Mammary epithelial cell (primary cell): ENCODE data around the gene TENT4B.
"Not testable (repeated sequence)": the region's sequence is repeated elsewhere in the genome, so short reads cannot be mapped to it uniquely, and the experiment has no call there.

ENCODE experiments used
- EZH2 ChIP-seq: IDR thresholded peaks from 2 replicates; pipeline ENCODE4 v1.6.1; 2012; ENCODE audit warnings: low read length, inconsistent platforms, borderline replicate concordance
- TF ChIP-seq, protein P1 (sequence below), 2 donors: IDR thresholded peaks in 1 of 2; conservative IDR thresholded peaks in 1 of 2; 2 replicates each; pipeline ENCODE4 v1.5.1; 2011 to 2012; ENCODE audit warnings: inconsistent platforms in 2 of 2, low read length in 2 of 2, mild to moderate bottlenecking in 2 of 2, control low read depth in 1 of 2, low read depth in 1 of 2; ENCODE audit not compliant: insufficient read depth in 1 of 2; ENCODE audit errors: extremely low read depth in 1 of 2

DNA sequence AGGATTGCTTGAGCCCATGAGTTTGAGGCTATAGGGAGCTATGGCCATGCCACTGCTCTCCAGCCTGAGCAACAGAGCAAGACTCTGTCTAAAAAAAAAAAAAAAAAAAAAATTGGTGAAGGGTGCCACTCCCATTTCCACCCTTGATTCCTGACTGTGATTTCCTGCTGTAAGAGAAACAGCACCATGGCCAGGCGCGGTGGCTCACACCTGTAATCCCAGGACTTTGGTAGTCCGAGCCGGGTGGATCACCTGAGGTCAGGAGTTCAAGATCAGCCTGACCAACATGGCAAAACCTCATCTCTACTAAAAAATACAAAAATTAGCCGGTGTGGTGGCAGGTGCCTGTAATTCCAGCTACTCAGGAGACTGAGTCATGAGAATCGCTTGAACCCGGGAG lies 20.5 kb upstream of the TENT4B start:
- TF ChIP-seq, protein P1, sequence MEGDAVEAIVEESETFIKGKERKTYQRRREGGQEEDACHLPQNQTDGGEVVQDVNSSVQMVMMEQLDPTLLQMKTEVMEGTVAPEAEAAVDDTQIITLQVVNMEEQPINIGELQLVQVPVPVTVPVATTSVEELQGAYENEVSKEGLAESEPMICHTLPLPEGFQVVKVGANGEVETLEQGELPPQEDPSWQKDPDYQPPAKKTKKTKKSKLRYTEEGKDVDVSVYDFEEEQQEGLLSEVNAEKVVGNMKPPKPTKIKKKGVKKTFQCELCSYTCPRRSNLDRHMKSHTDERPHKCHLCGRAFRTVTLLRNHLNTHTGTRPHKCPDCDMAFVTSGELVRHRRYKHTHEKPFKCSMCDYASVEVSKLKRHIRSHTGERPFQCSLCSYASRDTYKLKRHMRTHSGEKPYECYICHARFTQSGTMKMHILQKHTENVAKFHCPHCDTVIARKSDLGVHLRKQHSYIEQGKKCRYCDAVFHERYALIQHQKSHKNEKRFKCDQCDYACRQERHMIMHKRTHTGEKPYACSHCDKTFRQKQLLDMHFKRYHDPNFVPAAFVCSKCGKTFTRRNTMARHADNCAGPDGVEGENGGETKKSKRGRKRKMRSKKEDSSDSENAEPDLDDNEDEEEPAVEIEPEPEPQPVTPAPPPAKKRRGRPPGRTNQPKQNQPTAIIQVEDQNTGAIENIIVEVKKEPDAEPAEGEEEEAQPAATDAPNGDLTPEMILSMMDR (conservative IDR thresholded peaks at IDR 0.05 in 1 of 2, IDR thresholded peaks at IDR 0.05 in 1 of 2; ENCODE audit: extremely low read depth in 1 of 2, insufficient read depth in 1 of 2, low read depth in 1 of 2, low read length in 2 of 2): not testable (repeated sequence)
- not testable (repeated sequence) for TF ChIP-seq EZH2
